SK-N-MC (cell line): ENCODE data around the gene DHRS9.
"Not testable (repeated sequence)": the region's sequence is repeated elsewhere in the genome, so short reads cannot be mapped to it uniquely, and the experiment has no call there.

Experiments used
- DNase-seq: peaks from one replicate; pipeline ENCODE4 v3.0.0-alpha.2; 2011; ENCODE audit warnings: low read depth, low spot score
- H3K27ac ChIP-seq: fragments of 200-600 bp; sonication (generic); 2 replicates; pipeline ENCODE4 v1.5.1; 2016; ENCODE audit warnings: mixed run types
- H3K36me3 ChIP-seq: fragments of 200-600 bp; sonication (generic); 2 replicates; pipeline ENCODE4 v1.6.1; 2017; ENCODE audit warnings: antibody characterized with exemption, low read length, mixed read lengths; ENCODE audit not compliant: insufficient read depth
- H3K4me3 ChIP-seq: fragments of 200-600 bp; sonication (generic); 2 replicates; pipeline ENCODE4 v1.5.1; 2016
- H3K9ac ChIP-seq: fragments of 200-600 bp; sonication (generic); 2 replicates; pipeline ENCODE4 v1.8.0; 2017; ENCODE audit warnings: mixed run types, mixed read lengths; ENCODE audit not compliant: insufficient read length
- H3K9me3 ChIP-seq: fragments of 200-600 bp; sonication (generic); 2 replicates; pipeline ENCODE4 v1.6.1; 2017; ENCODE audit warnings: low read depth, mild to moderate bottlenecking, antibody characterized with exemption, low read length, moderate library complexity, mixed read lengths
- EZH2 ChIP-seq: fragments of 200-600 bp; sonication (generic); IDR thresholded peaks from one replicate; pipeline ENCODE4 v1.6.1; 2017; ENCODE audit warnings: antibody characterized with exemption
- FOXP2 ChIP-seq: optimal IDR thresholded peaks from 2 replicates; pipeline ENCODE3; 2011; ENCODE audit warnings: mild to moderate bottlenecking, moderate library complexity; ENCODE audit not compliant: insufficient read depth; ENCODE audit errors: extremely low read length, control extremely low read depth
- POLR2AphosphoS5 ChIP-seq: IDR thresholded peaks from 2 replicates; pipeline ENCODE4 v1.6.1; 2012; ENCODE audit warnings: mild to moderate bottlenecking, low read depth, low read length, borderline replicate concordance

The DHRS9 gene

DNA sequence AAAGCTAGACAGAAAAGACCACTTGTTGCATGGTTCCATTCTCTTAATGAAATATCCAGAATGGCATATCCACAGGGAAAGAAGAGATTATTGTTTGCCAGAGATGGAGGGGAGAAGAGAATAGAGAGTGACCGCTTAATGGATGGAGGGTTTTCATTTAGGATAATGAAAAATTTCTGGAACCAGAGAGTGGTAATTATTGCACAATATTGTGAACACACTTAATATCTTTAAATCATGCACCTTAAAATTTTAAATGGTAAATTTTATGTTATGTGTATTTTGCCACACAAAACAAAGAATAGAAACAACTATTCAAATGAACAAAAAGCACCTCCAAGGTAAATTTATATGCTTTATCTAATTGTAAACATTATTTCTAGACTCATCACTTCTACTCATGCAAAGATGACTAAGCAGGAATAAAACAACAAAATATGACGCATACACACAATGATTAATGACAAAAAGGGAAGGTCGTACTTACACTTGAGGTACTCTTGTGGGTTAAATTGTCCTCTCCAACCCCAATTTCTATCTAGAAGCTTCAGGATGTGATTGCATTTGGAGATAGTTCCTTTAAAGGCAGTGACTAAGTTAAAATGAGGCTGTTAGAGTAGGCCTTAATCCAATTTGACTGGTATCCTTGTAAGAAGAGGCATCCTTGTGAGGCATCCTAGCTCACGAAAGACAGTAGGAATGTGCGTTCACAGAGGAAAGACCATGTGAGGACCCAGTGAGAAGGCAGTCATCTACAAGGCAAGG is 18.7 kb upstream of the DHRS9 start:
- no peak for DNase-seq
- H3K9ac ChIP-seq: no peak overlapping the region
- TF ChIP-seq FOXP2: no peak
- no peak for TF ChIP-seq EZH2
- TF ChIP-seq POLR2AphosphoS5: no peak
- no peaks in the 10 kb centered on the region for H3K36me3 ChIP-seq
- no peaks in the 10 kb centered on the region for H3K9me3 ChIP-seq
- H3K4me3 ChIP-seq: no peak overlapping the region
- H3K27ac ChIP-seq: no peak overlapping the region

DNA sequence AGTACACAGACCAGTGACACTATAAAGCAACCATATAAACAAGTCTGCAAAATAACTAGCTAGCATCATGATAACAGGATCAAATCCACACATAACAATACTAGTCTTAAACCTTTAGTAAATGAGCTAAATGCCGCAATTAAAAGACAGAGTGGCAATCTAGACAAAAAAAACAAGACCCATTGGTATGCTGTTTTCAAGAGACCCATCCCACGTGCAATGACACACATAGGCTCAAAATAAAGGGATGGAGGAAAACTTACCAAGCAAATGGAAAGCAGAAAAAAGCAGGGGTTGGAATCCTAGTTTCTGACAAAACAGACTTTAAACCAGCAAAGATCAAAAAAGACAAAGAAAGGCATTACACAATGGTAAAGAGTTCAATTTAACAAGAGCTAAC is 14.8 kb upstream of the DHRS9 start:
- not testable (repeated sequence) for H3K27ac ChIP-seq, DNase-seq, H3K36me3 ChIP-seq, H3K9me3 ChIP-seq, H3K9ac ChIP-seq, H3K4me3 ChIP-seq

GRCh38 chr2:169064199-169064598 is 5.2 kb upstream of the DHRS9 start:
- not testable (repeated sequence) for DNase-seq, H3K4me3 ChIP-seq

GRCh38 chr2:169065422-169065821 is 3.9 kb upstream of the DHRS9 start:
- Histone ChIP-seq H3K27ac (no peak overlapping the region), H3K9me3 (no peaks in the 10 kb centered on the region), H3K36me3 (no peaks in the 10 kb centered on the region), H3K9ac (no peak overlapping the region), H3K4me3 (no peak overlapping the region)
- TF ChIP-seq POLR2AphosphoS5 (no peak), FOXP2 (no peak), EZH2 (no peak)
- DNase-seq: no peak

More at GRCh38 chr2:169064199-169064598, 5.2 kb upstream of the DHRS9 start:
- not testable (repeated sequence) for H3K9me3 ChIP-seq, H3K9ac ChIP-seq, H3K27ac ChIP-seq, H3K36me3 ChIP-seq

DNA sequence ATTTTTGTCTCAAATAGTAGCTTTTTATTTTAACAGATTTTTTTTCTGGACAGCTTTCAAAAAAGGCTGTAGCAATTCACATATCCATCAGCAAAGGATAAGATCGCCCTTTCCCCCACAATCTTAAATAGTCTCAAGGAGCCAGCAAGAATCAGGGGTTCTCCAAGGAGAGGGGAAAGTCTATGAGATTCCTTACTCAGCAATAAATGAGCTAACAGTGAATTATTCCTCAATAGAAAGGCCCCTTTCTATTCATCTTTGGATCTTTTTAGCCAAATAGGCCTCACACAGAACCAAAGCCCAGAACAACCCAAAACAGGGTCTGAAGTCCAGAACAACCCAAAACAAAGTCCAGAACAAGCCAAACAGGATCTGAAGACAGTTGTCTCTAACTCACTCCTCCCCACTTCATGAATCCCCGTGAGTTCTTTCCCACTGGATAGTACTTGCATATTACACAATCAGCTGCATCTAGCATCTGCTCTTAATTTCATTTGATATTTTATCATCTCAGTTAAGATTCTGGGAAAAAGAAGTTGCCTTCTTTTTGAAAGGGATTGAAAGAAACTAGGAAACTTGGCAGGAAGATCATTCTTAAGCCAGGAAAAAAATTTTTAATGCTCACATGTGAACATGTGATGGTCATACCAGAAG is 3.4 kb upstream of the DHRS9 start:
- Histone ChIP-seq H3K4me3 (no peak overlapping the region), H3K9ac (no peak overlapping the region), H3K9me3 (no peaks in the 10 kb centered on the region), H3K27ac (no peak overlapping the region), H3K36me3 (no peaks in the 10 kb centered on the region)
- DNase-seq: no peak
- TF ChIP-seq EZH2: no peak
- no peak for TF ChIP-seq POLR2AphosphoS5
- TF ChIP-seq FOXP2: no peak

- Histone ChIP-seq H3K9me3 (no peaks in the 10 kb centered on the region), H3K36me3 (no peaks in the 10 kb centered on the region), H3K9ac (no peak overlapping the region), H3K27ac (no peak overlapping the region), H3K4me3 (no peak overlapping the region)
- DNase-seq: no peak
- TF ChIP-seq EZH2: no peak
- no peak for TF ChIP-seq FOXP2
- TF ChIP-seq POLR2AphosphoS5: no peak
Measured at GRCh38 chr2:169066897-169067296, 2.5 kb upstream of the DHRS9 start.

- Histone ChIP-seq H3K36me3 (no peaks in the 10 kb centered on the region), H3K9ac (no peak overlapping the region), H3K4me3 (no peak overlapping the region), H3K27ac (no peak overlapping the region), H3K9me3 (no peaks in the 10 kb centered on the region)
- DNase-seq: no peak
- TF ChIP-seq FOXP2: no peak
- no peak for TF ChIP-seq EZH2
- no peak for TF ChIP-seq POLR2AphosphoS5
Measured at GRCh38 chr2:169069833-169070232, 470 bp downstream of the DHRS9 start.

DNA sequence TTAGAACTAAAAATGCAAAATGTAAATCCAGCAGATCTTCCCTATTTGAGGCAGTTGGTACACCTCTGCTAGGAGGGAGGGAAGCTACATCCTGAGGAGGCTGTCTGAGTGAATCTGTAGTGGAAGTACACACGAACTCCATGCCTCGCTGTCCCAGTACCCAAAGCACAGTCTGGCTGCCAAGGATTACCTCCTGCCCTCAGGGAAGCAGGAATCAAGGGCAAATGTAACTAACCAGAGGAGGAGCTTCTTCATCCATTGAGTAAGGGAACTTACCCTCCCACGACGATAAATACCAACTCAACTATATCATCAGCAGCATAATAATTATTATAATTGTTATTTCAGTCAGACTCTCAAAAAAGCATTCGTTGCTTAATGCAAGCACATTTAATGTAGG is 2.1 kb downstream of the DHRS9 start:
- no peaks in the 10 kb centered on the region for H3K9me3 ChIP-seq
- no peak for DNase-seq
- H3K36me3 ChIP-seq: no peaks in the 10 kb centered on the region
- no peak overlapping the region for H3K4me3 ChIP-seq
- H3K9ac ChIP-seq: no peak overlapping the region
- TF ChIP-seq EZH2 (no peak), FOXP2 (no peak), POLR2AphosphoS5 (no peak)
- no peak overlapping the region for H3K27ac ChIP-seq
